ENCODE data around the gene TCTN1. TPM values are rescaled to one million over a fixed set of nuclear protein-coding genes. Genes with fewer than 3 reads are reported as not detected.
A peak's percentile ranks its signal among the peaks of the same experiment; 100 is the strongest.

TCTN1 gene
- total and polyA plus RNA-seq, 9 of the 15 experiments (the other 6 are each of a cell fraction or from before 2014, with no cell fraction given), result 0.32 to 12.5 (median 4.0) TPM

GRCh38 chr12:110698171-110698902, 84.4 kb downstream of the TCTN1 start (continued):
- TF ChIP-seq ARID4B (CRISPR knock-in tag; IDR thresholded peaks at IDR 0.05) (0 out of 2 replicates have a peak, but pooled peaks have one; percentile 11), MAFG (tag; conservative IDR thresholded peaks at IDR 0.05) (peak; percentile 96), RAD51 (IDR thresholded peaks at IDR 0.05; ENCODE audit: borderline replicate concordance, low read depth) (peak; percentile 82), SP1 (CRISPR knock-in tag; IDR thresholded peaks at IDR 0.05) (no peak), FOSL1 (tag; conservative IDR thresholded peaks at IDR 0.05) (peak; percentile 86), L3MBTL2 (IDR thresholded peaks at IDR 0.05) (peak; percentile 95), C11orf30 (IDR thresholded peaks at IDR 0.05; ENCODE audit: low read depth) (peak; percentile 96), ERF (CRISPR knock-in tag; IDR thresholded peaks at IDR 0.05) (0 out of 2 replicates have a peak, but pooled peaks have one; percentile 12), ZNF384 (IDR thresholded peaks at IDR 0.05; ENCODE audit: low read depth, low read length) (0 out of 2 replicates have a peak, but pooled peaks have one; percentile 16), E2F8 (IDR thresholded peaks at IDR 0.05; ENCODE audit: low read depth, partially characterized antibody) (no peak), KLF1 (tag; IDR thresholded peaks at IDR 0.05) (0 out of 2 replicates have a peak, but pooled peaks have one; percentile 52), ZEB2 (IDR thresholded peaks at IDR 0.05) (peak; percentile 83), NR1H2 (CRISPR knock-in tag; IDR thresholded peaks at IDR 0.05) (no peak), SMC3 (conservative IDR thresholded peaks at IDR 0.05; ENCODE audit: insufficient read depth, low read depth, low read length) (peak; percentile 78), NFE2L1 (tag; IDR thresholded peaks at IDR 0.05; ENCODE audit: borderline replicate concordance, low read depth) (peak; percentile 81), E2F3 (CRISPR knock-in tag; IDR thresholded peaks at IDR 0.05) (peak; percentile 37; the same call in 1 of the 2 replicates), EHMT2 (IDR thresholded peaks at IDR 0.05) (0 out of 2 replicates have a peak, but pooled peaks have one; percentile 68)
- TF ChIP-seq, protein P1, sequence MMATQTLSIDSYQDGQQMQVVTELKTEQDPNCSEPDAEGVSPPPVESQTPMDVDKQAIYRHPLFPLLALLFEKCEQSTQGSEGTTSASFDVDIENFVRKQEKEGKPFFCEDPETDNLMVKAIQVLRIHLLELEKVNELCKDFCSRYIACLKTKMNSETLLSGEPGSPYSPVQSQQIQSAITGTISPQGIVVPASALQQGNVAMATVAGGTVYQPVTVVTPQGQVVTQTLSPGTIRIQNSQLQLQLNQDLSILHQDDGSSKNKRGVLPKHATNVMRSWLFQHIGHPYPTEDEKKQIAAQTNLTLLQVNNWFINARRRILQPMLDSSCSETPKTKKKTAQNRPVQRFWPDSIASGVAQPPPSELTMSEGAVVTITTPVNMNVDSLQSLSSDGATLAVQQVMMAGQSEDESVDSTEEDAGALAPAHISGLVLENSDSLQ (IDR thresholded peaks at IDR 0.05), result no peak
- TF ChIP-seq, protein P2, sequence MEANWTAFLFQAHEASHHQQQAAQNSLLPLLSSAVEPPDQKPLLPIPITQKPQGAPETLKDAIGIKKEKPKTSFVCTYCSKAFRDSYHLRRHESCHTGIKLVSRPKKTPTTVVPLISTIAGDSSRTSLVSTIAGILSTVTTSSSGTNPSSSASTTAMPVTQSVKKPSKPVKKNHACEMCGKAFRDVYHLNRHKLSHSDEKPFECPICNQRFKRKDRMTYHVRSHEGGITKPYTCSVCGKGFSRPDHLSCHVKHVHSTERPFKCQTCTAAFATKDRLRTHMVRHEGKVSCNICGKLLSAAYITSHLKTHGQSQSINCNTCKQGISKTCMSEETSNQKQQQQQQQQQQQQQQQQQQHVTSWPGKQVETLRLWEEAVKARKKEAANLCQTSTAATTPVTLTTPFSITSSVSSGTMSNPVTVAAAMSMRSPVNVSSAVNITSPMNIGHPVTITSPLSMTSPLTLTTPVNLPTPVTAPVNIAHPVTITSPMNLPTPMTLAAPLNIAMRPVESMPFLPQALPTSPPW (CRISPR knock-in tag; IDR thresholded peaks at IDR 0.05), result peak; percentile 90
